ENCODE results near the gene LYSMD4. TPM values are rescaled to one million over a fixed set of nuclear protein-coding genes. Genes with fewer than 3 reads are reported as not detected.

Gene LYSMD4
- total and polyA plus RNA-seq, 10 of the 15 experiments (the other 5 are each of a cell fraction or from before 2014, with no cell fraction given): 1.8 to 5.8 (median 3.9) TPM

DNA sequence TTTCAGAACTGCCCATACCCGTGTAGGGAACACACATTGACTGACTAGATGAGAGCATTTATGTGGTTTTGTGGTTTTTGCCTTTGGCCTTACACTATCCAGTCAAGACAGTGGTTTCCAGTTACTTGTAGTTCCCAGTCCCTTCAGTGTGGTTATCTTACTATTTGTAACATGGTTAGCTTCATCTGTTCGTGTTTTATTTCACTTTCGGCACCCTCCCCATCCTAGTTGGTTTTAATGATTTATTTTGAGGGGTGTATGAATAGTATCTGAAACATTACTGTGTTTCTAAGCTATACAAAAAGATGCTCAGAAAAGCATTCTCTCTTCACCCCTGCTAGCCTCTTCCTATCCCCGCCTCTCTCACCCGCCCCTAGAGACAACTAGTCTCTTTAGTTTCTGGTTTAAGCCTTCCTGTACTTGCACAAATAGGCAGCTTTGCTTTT lies 14.1 kb downstream of the LYSMD4 start:
- H3K4me2 ChIP-seq (ENCODE audit: control insufficient read depth, insufficient read depth): peak overlapping the region; percentile 97
- ATAC-seq (peak; percentile 93), FAIRE-seq (peak; percentile 94), DNase-seq (ENCODE audit: low read depth, low spot score) (peak; percentile 83)
- H3K36me3 ChIP-seq (ENCODE audit: control insufficient read depth in 2 of 2, insufficient read depth in 2 of 2, low read length in 1 of 2): peaks cover 1 to 7% of the 10 kb centered on the region in 2 experiments; a peak in 1 of 4 replicates
- 0 out of 2 replicates have a peak overlapping the region, but pooled peaks have one; percentile 7 for H2AFZ ChIP-seq (ENCODE audit: control insufficient read depth, low read depth, low read length)
- H3K4me1 ChIP-seq (ENCODE audit: control insufficient read depth, insufficient read depth, low read length): peaks cover 42% of the 10 kb centered on the region
- in situ Hi-C loops (cut with MboI): no loop called here
- ChIA-PET POLR2A (interaction anchor here (1.2 to 1.5 kb wide), 3 partner anchors 14 to 465 kb away, joined by 3 to 5 read pairs (median 4); partner anchors contain the start of gene LYSMD4), CTCF (interaction anchor here (0.8 to 7.4 kb wide), 10 partner anchors 11 to 463 kb away, joined by 3 to 68 read pairs (median 5); partner anchors contain the start of gene LYSMD4), SMC1A (ENCODE audit: uncharacterized antibody, unreplicated experiment) (interaction anchor here (0.6 to 4.3 kb wide), 15 partner anchors 10 to 445 kb away, joined by 3 to 28 read pairs (median 4); partner anchors contain the start of gene LYSMD4), RAD21 (ENCODE audit: unreplicated experiment) (interaction anchor here (0.6 to 4.2 kb wide), 4 partner anchors 14 to 207 kb away, joined by 3 to 24 read pairs (median 5); partner anchors contain the start of gene LYSMD4)
- no peaks in the 10 kb centered on the region for H4K20me1 ChIP-seq (ENCODE audit: control insufficient read depth, insufficient read depth)
- H3K27me3 ChIP-seq (replicated peaks in 1 of 2; ENCODE audit: control insufficient read depth in 2 of 2, insufficient read depth in 2 of 2, low read length in 1 of 2): no peaks in the 10 kb centered on the region
- no peak overlapping the region for H3K9ac ChIP-seq (ENCODE audit: control insufficient read depth, insufficient read depth, low read length)
- no peaks in the 10 kb centered on the region; the same call in 2 of the 3 replicates for H3K9me3 ChIP-seq (replicated peaks; ENCODE audit: control insufficient read depth, insufficient read depth, low read length)
- no TSS peak for BruUV-seq (replicated peaks)
- H3K4me3 ChIP-seq: peak overlapping the region; percentile 30
- H3K79me2 ChIP-seq (ENCODE audit: control insufficient read depth, insufficient read depth, low read length): no peaks in the 10 kb centered on the region
- intact Hi-C loops (cut with micrococcal nuclease; ENCODE audit: unreplicated experiment): no loop called here
- peak overlapping the region; percentile 76 for H3K27ac ChIP-seq (ENCODE audit: control insufficient read depth, insufficient read depth)
- WGBS (ENCODE audit: insufficient coverage, insufficient replicate concordance, low lambda C conversion rate, missing lambda C conversion rate): 0% methylated on average over 5 of the region's 5 CpGs
- TF ChIP-seq PAX5 (IDR thresholded peaks at IDR 0.05; ENCODE audit: borderline replicate concordance, low read depth, low read length) (no peak), NFIC (IDR thresholded peaks at IDR 0.05; ENCODE audit: low read depth, low read length) (peak; percentile 93), IKZF1 (conservative IDR thresholded peaks at IDR 0.05) (peak; percentile 52), NFXL1 (IDR thresholded peaks at IDR 0.05; ENCODE audit: borderline replicate concordance) (no peak), NFYA (IDR thresholded peaks at IDR 0.05; ENCODE audit: borderline replicate concordance, low read depth, low read length) (no peak), SMC3 (IDR thresholded peaks at IDR 0.05; ENCODE audit: borderline replicate concordance, low read length) (no peak), STAT1 (conservative IDR thresholded peaks at IDR 0.05) (no peak), CBX3 (IDR thresholded peaks at IDR 0.05; ENCODE audit: borderline replicate concordance, low read depth) (no peak)
- TF ChIP-seq, protein P1, sequence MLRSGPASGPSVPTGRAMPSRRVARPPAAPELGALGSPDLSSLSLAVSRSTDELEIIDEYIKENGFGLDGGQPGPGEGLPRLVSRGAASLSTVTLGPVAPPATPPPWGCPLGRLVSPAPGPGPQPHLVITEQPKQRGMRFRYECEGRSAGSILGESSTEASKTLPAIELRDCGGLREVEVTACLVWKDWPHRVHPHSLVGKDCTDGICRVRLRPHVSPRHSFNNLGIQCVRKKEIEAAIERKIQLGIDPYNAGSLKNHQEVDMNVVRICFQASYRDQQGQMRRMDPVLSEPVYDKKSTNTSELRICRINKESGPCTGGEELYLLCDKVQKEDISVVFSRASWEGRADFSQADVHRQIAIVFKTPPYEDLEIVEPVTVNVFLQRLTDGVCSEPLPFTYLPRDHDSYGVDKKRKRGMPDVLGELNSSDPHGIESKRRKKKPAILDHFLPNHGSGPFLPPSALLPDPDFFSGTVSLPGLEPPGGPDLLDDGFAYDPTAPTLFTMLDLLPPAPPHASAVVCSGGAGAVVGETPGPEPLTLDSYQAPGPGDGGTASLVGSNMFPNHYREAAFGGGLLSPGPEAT (IDR thresholded peaks at IDR 0.05; ENCODE audit: low read depth): no peak
- TF ChIP-seq, protein P2, sequence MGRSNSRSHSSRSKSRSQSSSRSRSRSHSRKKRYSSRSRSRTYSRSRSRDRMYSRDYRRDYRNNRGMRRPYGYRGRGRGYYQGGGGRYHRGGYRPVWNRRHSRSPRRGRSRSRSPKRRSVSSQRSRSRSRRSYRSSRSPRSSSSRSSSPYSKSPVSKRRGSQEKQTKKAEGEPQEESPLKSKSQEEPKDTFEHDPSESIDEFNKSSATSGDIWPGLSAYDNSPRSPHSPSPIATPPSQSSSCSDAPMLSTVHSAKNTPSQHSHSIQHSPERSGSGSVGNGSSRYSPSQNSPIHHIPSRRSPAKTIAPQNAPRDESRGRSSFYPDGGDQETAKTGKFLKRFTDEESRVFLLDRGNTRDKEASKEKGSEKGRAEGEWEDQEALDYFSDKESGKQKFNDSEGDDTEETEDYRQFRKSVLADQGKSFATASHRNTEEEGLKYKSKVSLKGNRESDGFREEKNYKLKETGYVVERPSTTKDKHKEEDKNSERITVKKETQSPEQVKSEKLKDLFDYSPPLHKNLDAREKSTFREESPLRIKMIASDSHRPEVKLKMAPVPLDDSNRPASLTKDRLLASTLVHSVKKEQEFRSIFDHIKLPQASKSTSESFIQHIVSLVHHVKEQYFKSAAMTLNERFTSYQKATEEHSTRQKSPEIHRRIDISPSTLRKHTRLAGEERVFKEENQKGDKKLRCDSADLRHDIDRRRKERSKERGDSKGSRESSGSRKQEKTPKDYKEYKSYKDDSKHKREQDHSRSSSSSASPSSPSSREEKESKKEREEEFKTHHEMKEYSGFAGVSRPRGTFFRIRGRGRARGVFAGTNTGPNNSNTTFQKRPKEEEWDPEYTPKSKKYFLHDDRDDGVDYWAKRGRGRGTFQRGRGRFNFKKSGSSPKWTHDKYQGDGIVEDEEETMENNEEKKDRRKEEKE (IDR thresholded peaks at IDR 0.05): no peak
- TF ChIP-seq, protein P3, sequence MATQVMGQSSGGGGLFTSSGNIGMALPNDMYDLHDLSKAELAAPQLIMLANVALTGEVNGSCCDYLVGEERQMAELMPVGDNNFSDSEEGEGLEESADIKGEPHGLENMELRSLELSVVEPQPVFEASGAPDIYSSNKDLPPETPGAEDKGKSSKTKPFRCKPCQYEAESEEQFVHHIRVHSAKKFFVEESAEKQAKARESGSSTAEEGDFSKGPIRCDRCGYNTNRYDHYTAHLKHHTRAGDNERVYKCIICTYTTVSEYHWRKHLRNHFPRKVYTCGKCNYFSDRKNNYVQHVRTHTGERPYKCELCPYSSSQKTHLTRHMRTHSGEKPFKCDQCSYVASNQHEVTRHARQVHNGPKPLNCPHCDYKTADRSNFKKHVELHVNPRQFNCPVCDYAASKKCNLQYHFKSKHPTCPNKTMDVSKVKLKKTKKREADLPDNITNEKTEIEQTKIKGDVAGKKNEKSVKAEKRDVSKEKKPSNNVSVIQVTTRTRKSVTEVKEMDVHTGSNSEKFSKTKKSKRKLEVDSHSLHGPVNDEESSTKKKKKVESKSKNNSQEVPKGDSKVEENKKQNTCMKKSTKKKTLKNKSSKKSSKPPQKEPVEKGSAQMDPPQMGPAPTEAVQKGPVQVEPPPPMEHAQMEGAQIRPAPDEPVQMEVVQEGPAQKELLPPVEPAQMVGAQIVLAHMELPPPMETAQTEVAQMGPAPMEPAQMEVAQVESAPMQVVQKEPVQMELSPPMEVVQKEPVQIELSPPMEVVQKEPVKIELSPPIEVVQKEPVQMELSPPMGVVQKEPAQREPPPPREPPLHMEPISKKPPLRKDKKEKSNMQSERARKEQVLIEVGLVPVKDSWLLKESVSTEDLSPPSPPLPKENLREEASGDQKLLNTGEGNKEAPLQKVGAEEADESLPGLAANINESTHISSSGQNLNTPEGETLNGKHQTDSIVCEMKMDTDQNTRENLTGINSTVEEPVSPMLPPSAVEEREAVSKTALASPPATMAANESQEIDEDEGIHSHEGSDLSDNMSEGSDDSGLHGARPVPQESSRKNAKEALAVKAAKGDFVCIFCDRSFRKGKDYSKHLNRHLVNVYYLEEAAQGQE (IDR thresholded peaks at IDR 0.05; ENCODE audit: low read depth, low read length): no peak
- TF ChIP-seq, protein P4, sequence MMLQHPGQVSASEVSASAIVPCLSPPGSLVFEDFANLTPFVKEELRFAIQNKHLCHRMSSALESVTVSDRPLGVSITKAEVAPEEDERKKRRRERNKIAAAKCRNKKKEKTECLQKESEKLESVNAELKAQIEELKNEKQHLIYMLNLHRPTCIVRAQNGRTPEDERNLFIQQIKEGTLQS (IDR thresholded peaks at IDR 0.05; ENCODE audit: borderline replicate concordance, extremely low read depth, low read depth, low read length): no peak
- TF ChIP-seq, protein P5, sequence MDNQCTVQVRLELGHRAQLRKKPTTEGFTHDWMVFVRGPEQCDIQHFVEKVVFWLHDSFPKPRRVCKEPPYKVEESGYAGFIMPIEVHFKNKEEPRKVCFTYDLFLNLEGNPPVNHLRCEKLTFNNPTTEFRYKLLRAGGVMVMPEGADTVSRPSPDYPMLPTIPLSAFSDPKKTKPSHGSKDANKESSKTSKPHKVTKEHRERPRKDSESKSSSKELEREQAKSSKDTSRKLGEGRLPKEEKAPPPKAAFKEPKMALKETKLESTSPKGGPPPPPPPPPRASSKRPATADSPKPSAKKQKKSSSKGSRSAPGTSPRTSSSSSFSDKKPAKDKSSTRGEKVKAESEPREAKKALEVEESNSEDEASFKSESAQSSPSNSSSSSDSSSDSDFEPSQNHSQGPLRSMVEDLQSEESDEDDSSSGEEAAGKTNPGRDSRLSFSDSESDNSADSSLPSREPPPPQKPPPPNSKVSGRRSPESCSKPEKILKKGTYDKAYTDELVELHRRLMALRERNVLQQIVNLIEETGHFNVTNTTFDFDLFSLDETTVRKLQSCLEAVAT (IDR thresholded peaks at IDR 0.05): peak; percentile 75; the same call in 1 of the 2 replicates
